ENCODE data around the gene ARHGAP15.

Gene ARHGAP15

DNA sequence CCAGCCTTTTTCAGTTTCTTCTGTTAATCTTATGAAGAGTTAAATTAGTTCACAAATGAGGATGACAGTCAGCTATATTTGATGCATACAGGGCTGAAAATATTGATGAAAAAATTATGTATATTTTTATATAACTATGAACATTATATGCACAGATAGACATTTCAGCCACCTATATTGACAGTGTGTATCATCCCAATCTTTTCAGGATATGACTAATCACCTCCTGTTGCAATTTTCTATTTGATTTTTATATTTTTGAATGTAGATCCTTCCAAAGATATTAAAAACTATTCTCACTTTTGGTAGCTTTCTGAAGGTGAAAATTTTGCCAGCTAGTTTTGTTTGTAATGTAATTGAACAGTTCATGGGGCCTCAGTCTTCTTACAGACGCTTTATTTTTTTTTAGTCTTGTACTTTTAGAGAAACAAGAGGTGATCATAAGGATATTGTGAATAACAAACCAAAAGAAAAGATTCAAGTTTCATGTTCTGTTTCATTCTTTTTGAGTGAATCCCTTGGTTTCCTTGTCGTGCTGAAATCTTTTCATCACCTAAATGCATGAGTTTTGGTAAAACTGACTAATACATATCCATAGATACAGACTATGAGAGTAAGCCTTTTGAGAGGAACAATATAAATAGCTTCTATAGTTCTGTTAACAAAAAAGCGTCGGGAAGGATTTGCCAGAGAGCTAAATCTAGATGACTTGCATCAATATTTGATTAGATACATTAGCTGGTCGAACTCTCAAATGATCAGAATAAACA, 123.1 kb downstream of the ARHGAP15 start:
- H3K27ac ChIP-seq: no peak overlapping the region
- TF ChIP-seq, protein P1, sequence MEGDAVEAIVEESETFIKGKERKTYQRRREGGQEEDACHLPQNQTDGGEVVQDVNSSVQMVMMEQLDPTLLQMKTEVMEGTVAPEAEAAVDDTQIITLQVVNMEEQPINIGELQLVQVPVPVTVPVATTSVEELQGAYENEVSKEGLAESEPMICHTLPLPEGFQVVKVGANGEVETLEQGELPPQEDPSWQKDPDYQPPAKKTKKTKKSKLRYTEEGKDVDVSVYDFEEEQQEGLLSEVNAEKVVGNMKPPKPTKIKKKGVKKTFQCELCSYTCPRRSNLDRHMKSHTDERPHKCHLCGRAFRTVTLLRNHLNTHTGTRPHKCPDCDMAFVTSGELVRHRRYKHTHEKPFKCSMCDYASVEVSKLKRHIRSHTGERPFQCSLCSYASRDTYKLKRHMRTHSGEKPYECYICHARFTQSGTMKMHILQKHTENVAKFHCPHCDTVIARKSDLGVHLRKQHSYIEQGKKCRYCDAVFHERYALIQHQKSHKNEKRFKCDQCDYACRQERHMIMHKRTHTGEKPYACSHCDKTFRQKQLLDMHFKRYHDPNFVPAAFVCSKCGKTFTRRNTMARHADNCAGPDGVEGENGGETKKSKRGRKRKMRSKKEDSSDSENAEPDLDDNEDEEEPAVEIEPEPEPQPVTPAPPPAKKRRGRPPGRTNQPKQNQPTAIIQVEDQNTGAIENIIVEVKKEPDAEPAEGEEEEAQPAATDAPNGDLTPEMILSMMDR (IDR thresholded peaks at IDR 0.05): no peak
- TF ChIP-seq ZFX (IDR thresholded peaks at IDR 0.05; ENCODE audit: borderline replicate concordance): no peak

GRCh38 chr2:143254110-143254509, 124.9 kb downstream of the ARHGAP15 start:
- TF ChIP-seq, protein P1 (IDR thresholded peaks at IDR 0.05): no peak
- H3K27ac ChIP-seq: no peak overlapping the region

DNA sequence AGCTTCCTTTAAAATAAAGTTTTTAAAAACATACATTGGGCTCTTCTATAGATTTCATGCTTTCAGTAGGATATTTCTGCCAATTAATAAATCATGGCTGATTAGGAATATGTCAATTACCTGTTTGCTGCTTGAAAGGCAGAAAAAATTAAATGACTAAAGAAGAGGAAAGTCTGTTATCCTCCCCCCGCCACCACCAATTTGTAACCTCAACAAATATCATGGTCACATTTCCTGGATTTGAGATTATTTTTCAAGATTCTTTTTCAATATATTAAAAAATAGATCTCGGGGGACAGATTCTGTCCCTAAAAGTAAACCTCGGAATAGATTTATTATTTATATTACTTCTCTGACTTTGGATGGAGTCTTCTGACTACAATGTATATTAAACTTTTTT, 125.9 kb downstream of the ARHGAP15 start:
- TF ChIP-seq ZFX (IDR thresholded peaks at IDR 0.05; ENCODE audit: borderline replicate concordance): no peak
- TF ChIP-seq, protein P1 (IDR thresholded peaks at IDR 0.05): no peak
- H3K27ac ChIP-seq: no peak overlapping the region

GRCh38 chr2:143255899-143256298, 126.7 kb downstream of the ARHGAP15 start:
- H3K27ac ChIP-seq: no peak overlapping the region
- TF ChIP-seq, protein P1 (IDR thresholded peaks at IDR 0.05): no peak
- no peak for TF ChIP-seq ZFX (IDR thresholded peaks at IDR 0.05; ENCODE audit: borderline replicate concordance)

- no peak overlapping the region for H3K27ac ChIP-seq
- no peak for TF ChIP-seq ZFX (IDR thresholded peaks at IDR 0.05; ENCODE audit: borderline replicate concordance)
- TF ChIP-seq, protein P1 (IDR thresholded peaks at IDR 0.05): no peak
These were observed 129.1 kb downstream of the ARHGAP15 start for GRCh38 chr2:143258126-143258892.

GRCh38 chr2:143259368-143259958, 130.2 kb downstream of the ARHGAP15 start:
- no peak for TF ChIP-seq ZFX (IDR thresholded peaks at IDR 0.05; ENCODE audit: borderline replicate concordance)
- TF ChIP-seq, protein P1 (IDR thresholded peaks at IDR 0.05): peak; percentile 70
- H3K27ac ChIP-seq: no peak overlapping the region

Measured in 22Rv1 (cell line).